HG02885 (cell line): ENCODE data around the gene WDR36.
"Not testable (repeated sequence)": the region's sequence is repeated elsewhere in the genome, so short reads cannot be mapped to it uniquely, and the experiment has no call there.

Experiments
- ATAC-seq: cut with Tn5 transposase; IDR thresholded peaks from one replicate; pipeline ENCODE4 v1.9.1; 2021; ENCODE audit warnings: mild to moderate bottlenecking; ENCODE audit not compliant: unreplicated experiment, poor library complexity

The WDR36 gene

DNA sequence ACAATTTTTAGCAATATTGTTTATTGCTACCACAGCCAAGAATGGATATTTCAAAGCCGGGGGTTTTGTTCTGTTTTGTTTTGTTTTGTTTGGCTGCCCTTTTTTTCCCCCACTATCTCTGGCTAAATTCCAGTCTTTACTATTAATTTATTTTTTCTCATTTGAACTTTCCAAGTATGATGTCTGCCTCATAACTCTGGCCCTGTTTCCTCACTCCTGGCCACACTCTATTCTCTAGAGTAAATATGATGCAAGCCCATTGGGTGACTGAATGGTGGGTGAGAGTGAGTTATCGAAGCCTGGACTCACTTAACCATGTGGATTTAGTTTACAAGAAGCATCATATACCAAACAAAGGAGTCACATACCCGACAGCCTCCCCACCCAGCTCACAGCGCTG, 41.9 kb downstream of the WDR36 start:
- no peak for ATAC-seq

DNA sequence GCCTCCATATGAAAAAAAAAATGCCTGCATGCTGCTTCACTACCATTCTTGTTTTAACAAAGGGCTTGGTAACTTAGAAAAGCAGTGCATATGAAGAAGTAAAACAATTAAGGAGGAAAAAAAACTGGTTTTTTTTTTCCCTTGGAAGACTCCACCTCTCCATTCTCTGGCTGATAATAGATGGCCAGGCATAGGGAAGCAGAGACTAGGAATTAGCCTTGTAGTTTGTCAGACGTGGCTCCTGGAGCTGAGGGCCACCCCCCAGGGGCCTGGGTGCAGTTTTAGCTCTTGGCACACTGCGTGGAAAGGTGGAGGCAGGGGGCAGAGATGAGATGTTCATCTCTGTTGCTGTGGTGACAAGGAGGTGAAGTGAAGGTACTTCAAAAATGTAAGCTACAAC, 42.7 kb downstream of the WDR36 start:
- no peak for ATAC-seq

DNA sequence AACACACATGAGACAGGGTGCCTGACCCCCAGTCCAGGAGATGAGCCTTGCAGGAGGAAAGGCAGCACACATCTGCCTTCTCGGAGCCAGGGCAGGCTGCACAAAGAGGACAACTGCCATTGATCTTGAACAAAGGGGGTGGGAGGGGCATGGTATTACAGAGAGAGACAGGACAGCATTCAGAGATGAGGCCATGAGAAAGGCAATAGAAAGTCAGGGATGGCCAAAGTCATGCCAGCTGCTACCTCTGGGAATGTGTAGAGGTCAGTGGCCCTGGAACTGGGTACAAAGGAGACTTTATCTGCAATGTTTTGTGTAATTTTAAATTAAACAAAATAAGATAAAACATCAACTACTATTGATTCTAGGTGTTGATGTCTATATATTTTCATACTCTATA, 43.2 kb downstream of the WDR36 start:
- no peak for ATAC-seq

DNA sequence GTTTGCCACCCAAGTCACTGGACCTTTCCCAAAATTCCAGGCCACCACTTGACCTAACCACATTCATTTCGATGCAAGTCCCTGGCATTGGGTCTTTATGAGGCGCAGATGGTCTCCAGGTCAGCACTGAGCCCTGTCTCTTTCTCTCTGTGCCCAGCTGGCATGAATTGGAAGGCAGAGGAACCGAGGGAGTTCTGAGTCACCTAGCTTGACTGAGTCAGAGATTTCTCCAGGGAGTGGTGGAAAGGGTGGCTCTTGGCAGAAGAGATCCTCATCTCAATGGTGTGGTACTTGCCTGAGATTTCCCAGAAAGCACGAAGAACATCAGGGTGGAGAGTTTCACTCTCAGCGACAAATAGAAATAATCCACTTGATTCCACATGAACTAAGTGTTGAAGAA, 43.8 kb downstream of the WDR36 start:
- no peak for ATAC-seq

DNA sequence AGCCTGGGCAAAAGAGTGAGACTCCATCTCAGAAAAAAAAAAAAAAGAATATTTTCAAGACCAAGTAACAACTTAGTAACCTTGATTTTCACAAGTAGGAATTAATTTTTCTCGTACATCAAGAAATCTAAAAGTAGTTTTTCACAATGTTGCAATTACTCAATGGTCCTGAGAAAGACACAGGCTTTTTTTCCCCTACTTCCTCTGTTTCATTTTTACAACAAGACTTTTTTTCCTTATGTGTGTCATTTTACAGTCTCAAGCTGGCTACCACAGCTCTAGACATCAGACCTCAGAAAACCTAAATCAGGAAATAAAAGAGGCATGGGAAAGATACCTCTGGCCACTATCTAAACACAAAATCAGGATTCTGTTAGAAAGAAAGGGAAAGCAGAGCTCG, 45.9 kb downstream of the WDR36 start:
- ATAC-seq, result no peak

DNA sequence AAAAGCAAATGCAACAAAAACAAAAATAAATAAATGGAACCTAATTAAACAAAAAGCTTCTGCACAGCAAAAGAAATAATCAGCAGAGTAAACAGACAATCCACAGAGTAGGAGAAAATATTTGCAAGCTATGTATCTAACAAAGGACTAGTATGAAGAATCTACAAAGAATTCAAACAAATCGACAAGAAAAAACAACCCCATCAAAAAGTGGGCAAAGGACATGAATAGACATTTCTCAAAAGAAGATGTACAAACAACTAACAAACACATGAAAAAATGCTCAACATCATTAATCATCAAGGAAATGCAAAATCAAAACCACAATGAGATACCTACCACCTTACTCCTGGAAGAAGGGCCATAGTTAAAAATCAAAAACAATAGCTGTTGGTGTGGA, 49.3 kb downstream of the WDR36 start:
- ATAC-seq, result not testable (repeated sequence)

DNA sequence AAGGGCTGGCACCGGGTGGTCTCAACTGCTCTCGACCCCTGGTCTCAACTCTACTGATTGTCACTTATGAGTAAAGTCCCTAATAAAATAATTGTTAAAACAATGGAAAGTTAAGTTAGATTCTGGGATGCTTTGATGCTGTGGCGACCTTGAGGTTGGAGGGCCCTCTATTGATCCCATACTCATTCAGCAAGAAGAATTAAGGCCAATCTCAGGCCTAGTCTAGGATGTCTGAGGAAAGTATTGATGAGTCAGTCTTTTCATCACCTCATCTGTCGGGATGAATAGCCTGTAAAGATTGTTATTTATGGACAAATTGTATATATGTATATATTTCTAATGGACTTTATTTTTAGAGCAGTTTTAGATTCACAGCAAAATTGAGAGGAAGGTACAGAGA, 50.8 kb downstream of the WDR36 start:
- no peak for ATAC-seq

DNA sequence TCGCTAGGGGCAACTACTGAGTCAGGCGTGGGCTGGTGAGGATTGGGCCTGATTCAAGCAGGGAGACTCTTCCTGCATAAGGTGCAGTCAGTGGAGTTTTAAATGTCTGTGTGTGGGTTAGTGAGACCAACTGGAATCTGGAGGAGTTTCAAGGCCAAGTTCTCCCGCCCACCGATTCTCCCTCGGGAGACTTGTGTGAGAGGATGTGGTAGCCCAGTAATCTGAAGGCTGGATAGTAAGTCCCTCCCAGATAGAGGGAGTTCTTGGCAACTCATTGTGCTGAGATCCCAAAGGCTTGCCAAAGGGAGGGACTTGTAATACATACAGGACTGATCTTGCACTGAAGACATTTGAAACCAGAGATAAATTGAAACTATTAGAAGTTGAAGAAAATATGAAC, 51.8 kb downstream of the WDR36 start:
- ATAC-seq, result peak; percentile 32

DNA sequence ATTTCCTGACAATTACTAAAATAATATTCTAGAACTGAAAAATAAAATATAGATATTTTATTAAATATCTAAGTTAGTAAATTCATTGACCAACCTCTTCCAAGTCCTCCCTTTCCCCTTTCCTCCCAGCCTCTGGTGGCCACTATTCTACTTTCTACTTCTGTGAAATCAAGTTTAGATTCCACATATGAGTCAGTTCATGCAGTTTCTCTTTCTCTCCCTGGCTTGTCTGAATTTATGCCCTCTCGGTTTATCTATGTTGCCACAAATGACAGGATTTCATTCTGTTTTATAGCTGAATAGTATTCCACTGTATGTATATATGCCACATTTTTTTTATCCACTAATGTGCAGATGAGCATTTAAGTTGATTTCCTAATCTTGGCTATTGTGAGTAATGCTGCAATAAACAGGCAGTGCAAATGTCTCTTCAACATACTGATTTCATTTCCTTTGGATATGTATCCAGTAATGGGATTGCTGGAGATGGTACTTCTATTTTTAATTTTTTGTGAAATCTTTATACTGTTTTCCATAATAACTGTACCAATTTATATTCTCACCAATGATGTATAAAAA, 52.3 kb downstream of the WDR36 start:
- peak; percentile 97 for ATAC-seq

DNA sequence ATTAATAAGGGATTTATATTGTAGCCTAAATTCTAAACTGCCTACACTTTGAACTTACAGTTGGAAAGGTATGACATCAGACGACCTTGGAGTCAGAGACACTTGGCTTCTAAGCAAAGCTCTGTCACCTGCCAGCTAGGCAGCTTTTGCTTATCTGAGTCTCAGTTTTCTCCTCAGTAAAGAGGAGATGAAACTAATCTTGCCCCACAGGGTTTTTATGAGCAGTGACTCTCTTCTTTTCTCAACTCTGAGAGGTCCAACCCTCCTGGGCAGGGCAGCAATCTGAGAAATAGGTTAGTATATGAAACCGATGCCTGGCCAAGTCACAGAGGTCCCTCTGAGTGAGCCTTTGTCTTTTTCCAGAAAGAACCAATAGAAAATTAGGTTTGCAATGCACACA, 53.9 kb downstream of the WDR36 start:
- no peak for ATAC-seq

DNA sequence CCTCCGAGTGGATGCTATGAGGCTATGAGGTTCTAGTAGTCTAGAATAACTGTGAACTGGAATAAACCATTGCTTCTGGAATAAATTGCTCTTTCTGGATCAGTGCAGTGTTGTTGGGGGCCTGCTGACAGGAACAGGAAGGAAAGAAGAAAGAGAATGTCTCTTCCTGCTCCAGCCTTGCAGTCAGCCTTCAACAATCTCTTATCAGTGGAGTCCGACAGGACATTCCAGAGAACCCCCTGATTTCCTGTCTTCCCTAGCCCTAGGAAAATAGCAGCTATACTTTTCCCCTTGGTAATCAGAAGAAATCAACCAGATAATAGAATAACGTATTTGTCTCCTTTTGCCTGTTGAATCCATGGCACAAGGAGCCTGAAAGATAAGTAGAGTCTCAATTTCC, 55.4 kb downstream of the WDR36 start:
- ATAC-seq, result no peak

DNA sequence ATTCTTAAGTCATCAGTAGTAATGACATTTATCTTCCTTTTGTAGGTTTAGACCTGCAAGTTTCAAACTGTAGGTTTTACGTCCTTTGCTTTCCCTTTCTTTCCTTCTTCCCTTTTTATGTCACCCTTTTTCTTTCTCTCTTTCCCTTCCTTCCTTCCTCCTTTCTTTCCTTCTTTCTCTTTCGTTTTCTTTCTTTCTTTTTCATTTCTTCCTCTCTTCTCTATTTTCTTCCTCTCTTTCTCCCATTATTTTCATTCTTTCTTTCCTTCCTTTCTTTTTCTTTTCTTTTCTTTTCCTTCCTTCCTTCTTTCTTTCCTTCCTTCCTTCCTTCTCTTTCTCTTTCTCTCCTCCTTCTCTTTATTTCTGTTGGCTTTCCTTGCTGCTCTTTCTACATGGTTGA, 59.9 kb downstream of the WDR36 start:
- no peak for ATAC-seq

DNA sequence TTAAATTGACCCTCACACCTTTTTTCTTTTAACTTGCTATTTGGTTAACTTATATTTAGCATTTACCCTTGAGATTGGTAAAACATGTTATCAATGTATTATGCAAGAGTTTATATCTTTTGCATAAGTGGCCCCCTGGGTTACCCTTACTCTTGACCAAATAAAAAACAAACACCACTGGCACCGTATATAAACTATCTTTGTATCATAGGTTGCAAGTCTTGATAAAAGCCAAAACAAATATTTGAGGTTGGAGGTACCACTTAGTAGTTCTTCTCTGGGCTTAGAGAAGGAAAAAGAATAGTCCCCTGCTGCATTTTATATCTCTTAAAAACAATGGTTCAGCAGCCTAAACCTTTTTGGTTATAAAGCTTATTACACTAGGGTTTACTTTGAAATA, 61.3 kb downstream of the WDR36 start:
- no peak for ATAC-seq

DNA sequence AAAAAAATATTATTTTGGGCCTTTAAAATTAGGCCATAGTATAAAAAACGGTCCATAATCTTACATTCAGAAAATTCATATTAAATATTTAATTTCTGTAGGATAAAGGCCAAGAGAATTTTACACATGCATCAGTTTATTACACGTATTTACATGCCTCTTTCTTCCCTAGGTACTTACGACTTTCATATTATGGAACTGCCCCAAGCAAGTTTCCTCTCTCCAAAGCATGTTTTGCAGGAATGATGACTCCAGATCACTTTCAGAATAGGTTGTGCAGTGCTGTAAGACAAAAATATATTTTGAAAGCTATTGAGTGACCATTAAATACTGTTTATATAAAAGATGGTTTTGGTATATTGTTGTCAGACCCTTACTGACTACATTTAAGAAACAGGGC, 61.8 kb downstream of the WDR36 start:
- ATAC-seq, result no peak

DNA sequence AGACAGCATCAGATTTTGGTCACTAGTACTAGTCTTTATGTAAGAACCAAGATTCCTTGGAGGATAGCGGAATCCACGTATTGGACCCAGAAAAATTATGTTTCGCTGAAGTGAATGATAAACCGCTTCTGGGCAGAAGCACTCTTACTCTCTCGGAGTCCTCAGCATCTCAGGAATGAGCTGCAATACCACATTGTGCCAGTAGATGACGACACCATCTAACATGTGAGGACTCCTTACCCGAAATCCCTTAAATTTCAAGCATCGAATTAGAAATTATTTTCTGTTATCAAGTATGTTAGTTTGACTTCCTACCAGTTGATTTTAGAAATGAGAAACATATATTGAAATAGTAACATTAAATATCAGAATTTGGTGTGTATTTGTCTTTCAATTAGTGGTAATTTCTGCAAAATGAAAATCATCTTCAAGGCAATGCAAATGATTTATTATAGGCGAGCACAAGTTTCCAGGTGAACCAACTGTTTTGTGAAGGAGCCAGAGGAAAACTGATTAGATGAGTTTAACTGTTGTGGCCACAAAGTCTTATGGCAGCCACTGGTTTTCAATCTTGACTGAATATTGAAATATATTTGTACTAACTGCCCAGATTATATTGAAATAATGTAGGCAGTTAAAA, 66.1 kb downstream of the WDR36 start:
- ATAC-seq, result peak; percentile 72

DNA sequence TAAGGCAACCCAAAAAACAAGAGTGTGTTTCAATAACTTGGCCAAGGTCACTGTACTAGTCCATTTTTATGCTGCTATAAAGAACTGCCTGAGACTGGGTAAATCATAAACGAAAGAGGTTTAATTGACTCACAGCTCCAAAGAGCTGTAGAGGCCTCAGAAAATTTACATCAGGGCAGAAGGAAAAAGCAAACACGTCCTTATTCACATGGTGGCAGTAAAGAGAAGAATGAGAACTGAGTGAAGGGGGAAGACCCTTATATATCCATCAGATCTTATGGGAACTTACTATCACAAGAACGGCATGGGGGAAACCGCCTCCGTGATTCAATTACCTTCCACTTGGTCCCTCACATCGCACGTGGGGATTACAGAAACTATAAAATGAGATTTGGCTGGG, 67.7 kb downstream of the WDR36 start:
- ATAC-seq, result no peak

DNA sequence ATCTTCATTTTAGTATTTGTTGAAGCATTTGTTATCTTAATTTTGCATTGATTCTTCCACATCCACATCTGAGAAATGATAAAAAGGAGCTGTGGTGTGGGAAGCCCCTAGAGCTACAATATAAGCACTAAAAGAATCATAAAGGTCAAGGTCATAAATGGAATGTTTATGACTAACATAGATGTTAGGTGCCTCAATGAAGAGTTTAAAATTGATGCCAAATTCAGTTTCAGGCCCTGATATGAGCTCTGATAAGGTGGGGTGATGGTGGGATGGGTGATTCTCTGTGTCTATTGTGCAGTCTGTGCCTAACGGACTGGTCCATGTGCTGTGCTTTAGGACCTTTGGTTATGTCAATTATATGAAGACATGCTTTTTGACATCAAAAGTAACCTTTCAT, 70.9 kb downstream of the WDR36 start:
- ATAC-seq, result no peak

DNA sequence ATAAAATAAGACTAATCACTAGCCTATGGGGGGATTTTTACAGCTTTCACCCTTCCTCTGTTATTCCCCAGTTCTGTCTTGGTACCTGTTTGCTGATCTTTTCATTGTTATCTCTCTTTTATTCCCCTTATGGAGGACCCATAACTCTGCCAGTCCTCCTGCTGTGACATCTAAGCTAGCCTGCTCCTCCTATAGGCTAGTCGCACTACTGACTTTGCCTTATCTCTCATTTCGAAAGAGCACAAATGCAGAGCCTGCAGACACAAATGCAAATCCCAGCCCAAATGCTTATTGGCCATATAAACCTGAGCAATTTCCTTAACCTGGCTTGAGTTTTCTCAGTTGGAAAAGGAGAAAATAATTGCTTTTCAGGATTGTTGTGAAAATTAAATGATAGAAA, 72.9 kb downstream of the WDR36 start:
- no peak for ATAC-seq

DNA sequence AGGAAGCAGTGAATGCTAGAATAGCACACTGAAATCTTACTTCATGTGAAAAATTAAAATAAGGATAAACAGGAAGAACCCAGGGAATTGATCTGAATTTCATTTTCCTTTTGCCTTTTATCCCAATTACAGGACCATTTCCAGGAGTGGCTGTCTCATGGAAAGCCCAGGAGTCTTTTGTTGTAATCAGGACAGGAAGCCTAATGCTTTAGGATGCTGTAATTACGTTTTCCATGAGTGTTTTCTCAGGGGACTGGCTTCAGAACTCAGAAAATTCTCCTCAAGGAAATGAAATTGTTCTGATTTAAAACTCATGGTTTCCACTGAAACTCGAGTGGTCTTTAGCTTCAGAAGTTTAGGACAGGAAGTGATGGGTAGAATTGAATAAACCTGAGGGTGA, 75.4 kb downstream of the WDR36 start:
- no peak for ATAC-seq

DNA sequence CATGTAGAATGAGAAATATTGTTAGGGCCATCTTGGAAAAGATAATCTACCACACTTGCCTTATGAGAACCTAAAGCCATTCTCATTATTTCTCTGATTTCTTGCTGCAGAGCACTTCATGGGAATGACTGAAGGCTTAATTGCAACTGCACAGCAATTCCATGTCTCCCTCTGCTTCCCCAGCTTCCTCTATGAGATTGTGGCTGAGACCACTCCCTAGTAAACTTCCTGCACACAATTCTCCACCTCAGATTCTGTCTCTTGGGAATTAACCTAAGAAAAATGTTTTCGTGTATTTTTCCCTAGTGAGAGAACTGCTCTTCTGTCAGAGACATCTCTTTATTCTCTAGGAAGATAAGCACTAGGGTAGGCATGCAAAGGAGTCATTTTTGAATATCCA, 76.5 kb downstream of the WDR36 start:
- ATAC-seq, result no peak

DNA sequence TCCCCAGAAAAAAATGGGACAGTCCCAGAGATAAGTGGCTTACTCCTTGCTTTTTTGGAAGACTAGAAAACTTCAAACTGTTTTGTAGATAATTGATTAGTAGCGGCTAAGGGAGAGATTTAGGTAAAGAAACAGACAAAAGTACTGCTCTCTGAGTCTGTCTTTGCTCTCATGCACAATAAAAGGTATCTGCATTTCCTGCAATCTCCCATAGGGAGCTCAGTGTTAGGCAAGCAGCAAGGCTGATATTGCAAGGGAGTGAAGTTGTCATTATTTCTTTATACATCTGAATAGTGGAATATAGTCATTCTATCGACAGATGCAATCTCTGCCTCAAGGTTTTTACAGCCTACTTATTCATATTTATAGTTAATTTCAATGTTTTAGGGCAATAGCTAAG, 77.1 kb downstream of the WDR36 start:
- ATAC-seq, result no peak

DNA sequence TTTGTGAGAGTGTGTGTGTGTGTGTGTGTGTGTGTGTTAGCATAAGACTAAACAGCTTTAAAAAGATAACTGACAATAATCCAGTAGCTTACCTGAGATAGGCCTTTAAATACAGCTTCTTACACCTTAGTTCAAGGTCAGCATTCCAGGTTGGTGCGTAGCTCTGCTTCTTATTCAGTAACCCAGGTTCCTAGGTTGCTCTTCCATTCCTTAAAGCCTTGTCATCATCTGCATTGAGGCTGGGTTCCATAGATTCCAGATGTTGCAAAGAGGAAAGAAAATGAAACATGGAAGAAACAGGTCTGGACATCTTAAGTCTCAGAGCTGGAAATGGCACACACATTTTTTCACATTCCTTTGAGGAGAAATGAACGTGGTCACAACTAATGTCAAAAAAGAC, 78.1 kb downstream of the WDR36 start:
- no peak for ATAC-seq

DNA sequence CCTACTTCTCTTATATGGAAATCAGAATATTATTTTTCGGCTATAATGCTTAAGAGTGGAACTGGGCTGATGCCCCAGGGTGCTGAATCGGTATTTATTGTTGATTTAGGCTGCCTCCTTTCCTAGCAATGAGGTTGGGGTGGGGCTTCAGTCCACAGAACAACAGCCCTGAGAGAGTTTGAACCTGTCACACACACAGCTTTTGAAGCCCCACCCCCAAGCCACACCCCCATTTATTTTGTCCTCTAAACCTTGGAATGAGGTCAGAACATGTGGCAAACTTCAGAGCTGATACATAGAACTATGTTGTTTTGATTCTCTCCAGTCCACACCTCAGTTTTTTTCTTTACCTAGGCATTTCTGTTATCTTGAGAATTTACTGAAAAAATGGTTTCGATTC, 80.4 kb downstream of the WDR36 start:
- no peak for ATAC-seq
